HEK293 (cell line): ENCODE data around the gene AGMO.

Experiments
- CTCF ChIP-seq: fragments of 450-650 bp; formaldehyde crosslinking; IDR thresholded peaks from 2 replicates; pipeline ENCODE4 v1.5.1; 2016; ENCODE audit warnings: missing biosample characterization, missing genetic modification characterization
- SCRT1 ChIP-seq: fragments of 450-650 bp; formaldehyde crosslinking; IDR thresholded peaks from 2 replicates; pipeline ENCODE4 v1.5.1; 2016; ENCODE audit warnings: missing biosample characterization, missing genetic modification characterization, borderline replicate concordance
- SETDB1 ChIP-seq: IDR thresholded peaks from one replicate; pipeline ENCODE4 v1.6.1; 2017; ENCODE audit warnings: mild to moderate bottlenecking, low read length, moderate library complexity, mixed read lengths; ENCODE audit not compliant: insufficient read length
- TCF7L2 ChIP-seq: IDR thresholded peaks from 2 replicates; pipeline ENCODE4 v1.6.1; 2011; ENCODE audit warnings: low read depth, mild to moderate bottlenecking, inconsistent platforms, low read length, moderate library complexity, borderline replicate concordance
- YY1 ChIP-seq: fragments of 450-650 bp; formaldehyde crosslinking; IDR thresholded peaks from 2 replicates; pipeline ENCODE4 v1.5.1; 2018; ENCODE audit warnings: missing biosample characterization, missing genetic modification characterization
- ZBTB1 ChIP-seq: fragments of 450-650 bp; formaldehyde crosslinking; IDR thresholded peaks from 2 replicates; pipeline ENCODE4 v1.5.1; 2016; ENCODE audit warnings: missing biosample characterization, missing genetic modification characterization
- ZBTB20 ChIP-seq: fragments of 450-650 bp; formaldehyde crosslinking; IDR thresholded peaks from 2 replicates; pipeline ENCODE4 v1.5.1; 2016; ENCODE audit warnings: missing biosample characterization, missing genetic modification characterization
- ZFP37 ChIP-seq: fragments of 450-650 bp; formaldehyde crosslinking; IDR thresholded peaks from 2 replicates; pipeline ENCODE4 v1.5.1; 2016; ENCODE audit warnings: missing biosample characterization, missing genetic modification characterization
- ZNF221 ChIP-seq: fragments of 450-650 bp; formaldehyde crosslinking; IDR thresholded peaks from 2 replicates; pipeline ENCODE4 v1.5.1; 2017; ENCODE audit warnings: missing biosample characterization, missing genetic modification characterization, borderline replicate concordance
- ZNF350 ChIP-seq: fragments of 450-650 bp; formaldehyde crosslinking; IDR thresholded peaks from 2 replicates; pipeline ENCODE4 v1.5.0; 2017; ENCODE audit warnings: missing biosample characterization, mild to moderate bottlenecking, missing genetic modification characterization
- TF ChIP-seq, protein P1 (sequence below): fragments of 450-650 bp; formaldehyde crosslinking; IDR thresholded peaks from 2 replicates; pipeline ENCODE4 v1.5.1; 2016; ENCODE audit warnings: missing biosample characterization, missing genetic modification characterization

GRCh38 chr7:15317215-15317614 is 244.6 kb downstream of the AGMO start:
- no peak for TF ChIP-seq SCRT1
- no peak for TF ChIP-seq SETDB1
- TF ChIP-seq CTCF (tag by site-specific recombination) = no peak
- TF ChIP-seq, protein P1, sequence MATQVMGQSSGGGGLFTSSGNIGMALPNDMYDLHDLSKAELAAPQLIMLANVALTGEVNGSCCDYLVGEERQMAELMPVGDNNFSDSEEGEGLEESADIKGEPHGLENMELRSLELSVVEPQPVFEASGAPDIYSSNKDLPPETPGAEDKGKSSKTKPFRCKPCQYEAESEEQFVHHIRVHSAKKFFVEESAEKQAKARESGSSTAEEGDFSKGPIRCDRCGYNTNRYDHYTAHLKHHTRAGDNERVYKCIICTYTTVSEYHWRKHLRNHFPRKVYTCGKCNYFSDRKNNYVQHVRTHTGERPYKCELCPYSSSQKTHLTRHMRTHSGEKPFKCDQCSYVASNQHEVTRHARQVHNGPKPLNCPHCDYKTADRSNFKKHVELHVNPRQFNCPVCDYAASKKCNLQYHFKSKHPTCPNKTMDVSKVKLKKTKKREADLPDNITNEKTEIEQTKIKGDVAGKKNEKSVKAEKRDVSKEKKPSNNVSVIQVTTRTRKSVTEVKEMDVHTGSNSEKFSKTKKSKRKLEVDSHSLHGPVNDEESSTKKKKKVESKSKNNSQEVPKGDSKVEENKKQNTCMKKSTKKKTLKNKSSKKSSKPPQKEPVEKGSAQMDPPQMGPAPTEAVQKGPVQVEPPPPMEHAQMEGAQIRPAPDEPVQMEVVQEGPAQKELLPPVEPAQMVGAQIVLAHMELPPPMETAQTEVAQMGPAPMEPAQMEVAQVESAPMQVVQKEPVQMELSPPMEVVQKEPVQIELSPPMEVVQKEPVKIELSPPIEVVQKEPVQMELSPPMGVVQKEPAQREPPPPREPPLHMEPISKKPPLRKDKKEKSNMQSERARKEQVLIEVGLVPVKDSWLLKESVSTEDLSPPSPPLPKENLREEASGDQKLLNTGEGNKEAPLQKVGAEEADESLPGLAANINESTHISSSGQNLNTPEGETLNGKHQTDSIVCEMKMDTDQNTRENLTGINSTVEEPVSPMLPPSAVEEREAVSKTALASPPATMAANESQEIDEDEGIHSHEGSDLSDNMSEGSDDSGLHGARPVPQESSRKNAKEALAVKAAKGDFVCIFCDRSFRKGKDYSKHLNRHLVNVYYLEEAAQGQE (tag by site-specific recombination) = no peak
- no peak for TF ChIP-seq ZFP37
- TF ChIP-seq ZBTB1 (tag by site-specific recombination) = no peak
- TF ChIP-seq ZBTB20 (tag by site-specific recombination) = no peak
- no peak for TF ChIP-seq ZNF221 (tag by site-specific recombination)
- no peak for TF ChIP-seq YY1 (tag by site-specific recombination)
- TF ChIP-seq TCF7L2 = no peak
- no peak for TF ChIP-seq ZNF350 (tag by site-specific recombination)
